ENCODE data around the gene MGAM2.

DNA sequence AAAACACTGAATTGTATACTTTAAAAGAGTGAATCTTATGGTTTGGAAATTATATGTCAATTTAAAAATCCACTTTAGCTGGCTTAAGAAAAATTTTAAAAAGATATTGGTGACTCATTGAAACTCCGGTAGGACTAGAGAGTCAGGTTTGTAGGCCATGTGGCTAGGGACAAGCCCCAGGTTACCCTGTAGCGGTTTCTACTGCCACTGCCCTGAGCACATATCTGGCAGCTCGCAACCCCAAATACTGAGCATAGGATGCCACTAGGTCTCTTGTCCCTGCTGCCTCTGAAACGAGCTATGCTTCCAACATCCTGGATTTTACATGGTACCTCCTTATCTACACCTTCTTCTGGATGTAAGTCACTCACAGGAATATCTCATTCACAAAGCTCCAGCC lies 1.4 kb upstream of the MGAM2 start:
- TF ChIP-seq, protein P1, sequence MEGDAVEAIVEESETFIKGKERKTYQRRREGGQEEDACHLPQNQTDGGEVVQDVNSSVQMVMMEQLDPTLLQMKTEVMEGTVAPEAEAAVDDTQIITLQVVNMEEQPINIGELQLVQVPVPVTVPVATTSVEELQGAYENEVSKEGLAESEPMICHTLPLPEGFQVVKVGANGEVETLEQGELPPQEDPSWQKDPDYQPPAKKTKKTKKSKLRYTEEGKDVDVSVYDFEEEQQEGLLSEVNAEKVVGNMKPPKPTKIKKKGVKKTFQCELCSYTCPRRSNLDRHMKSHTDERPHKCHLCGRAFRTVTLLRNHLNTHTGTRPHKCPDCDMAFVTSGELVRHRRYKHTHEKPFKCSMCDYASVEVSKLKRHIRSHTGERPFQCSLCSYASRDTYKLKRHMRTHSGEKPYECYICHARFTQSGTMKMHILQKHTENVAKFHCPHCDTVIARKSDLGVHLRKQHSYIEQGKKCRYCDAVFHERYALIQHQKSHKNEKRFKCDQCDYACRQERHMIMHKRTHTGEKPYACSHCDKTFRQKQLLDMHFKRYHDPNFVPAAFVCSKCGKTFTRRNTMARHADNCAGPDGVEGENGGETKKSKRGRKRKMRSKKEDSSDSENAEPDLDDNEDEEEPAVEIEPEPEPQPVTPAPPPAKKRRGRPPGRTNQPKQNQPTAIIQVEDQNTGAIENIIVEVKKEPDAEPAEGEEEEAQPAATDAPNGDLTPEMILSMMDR (IDR thresholded peaks at IDR 0.05; ENCODE audit: low read length) = no peak
- no peak for TF ChIP-seq EZH2 (IDR thresholded peaks at IDR 0.05; ENCODE audit: borderline replicate concordance, low read length)

Data from OCI-LY1 (cell line).